CD4-positive, alpha-beta T cell (primary cell): ENCODE data around the gene PDGFA. TPM values are rescaled to one million over a fixed set of nuclear protein-coding genes. Genes with fewer than 3 reads are reported as not detected.
"Not testable (repeated sequence)": the region's sequence is repeated elsewhere in the genome, so short reads cannot be mapped to it uniquely, and the experiment has no call there.

Source experiments
- ATAC-seq: fragments of 200-7000 bp; cut with Tn5 transposase; one replicate; pipeline ENCODE4 v1.10.0; 2022; ENCODE audit warnings: mild to moderate bottlenecking; ENCODE audit not compliant: poor library complexity
- CTCF ChIA-PET: fragments of 350-600 bp; sonication (Branson Sonifier 250); formaldehyde crosslinking; loops from one replicate; lab custom pipeline; 2021; ENCODE audit warnings: antibody characterized with exemption, inconsistent platforms; lab: Charles Lee
- POLR2A ChIA-PET: fragments of 350-600 bp; sonication (Branson Sonifier 250); formaldehyde crosslinking; loops from one replicate; lab custom pipeline; 2021; ENCODE audit warnings: antibody characterized with exemption, inconsistent platforms; lab: Charles Lee
- DNase-seq, 14 experiments: peaks; one replicate each; pipeline ENCODE4 v3.0.0-alpha.2; 2013 to 2020; ENCODE audit warnings: mixed read lengths in 2 of 14
- H3K27ac ChIP-seq, 2 donors: one replicate each; pipeline versions ENCODE4 v1.5.1 to v1.7.0; 2013; ENCODE audit warnings: low read length in 2 of 2, low read depth in 1 of 2, mild to moderate bottlenecking in 1 of 2
- H3K27me3 ChIP-seq, 2 experiments: 1 replicate in 1 of 2; 2 replicates in 1 of 2; pipeline versions ENCODE4 v1.6.1 to v1.7.0; 2013; ENCODE audit warnings: low read length in 2 of 2, control low read depth in 1 of 2, mild to moderate bottlenecking in 1 of 2, moderate library complexity in 1 of 2; ENCODE audit not compliant: insufficient read depth in 2 of 2, control insufficient read depth in 1 of 2
- H3K36me3 ChIP-seq: one replicate; pipeline ENCODE4 v1.6.1; 2013; ENCODE audit warnings: low read length, control low read depth; ENCODE audit not compliant: insufficient read depth
- H3K4me1 ChIP-seq: one replicate; pipeline ENCODE4 v1.6.1; 2013; ENCODE audit warnings: low read length, control low read depth; ENCODE audit not compliant: insufficient read depth
- H3K4me3 ChIP-seq: one replicate; pipeline ENCODE4 v1.5.1; 2013; ENCODE audit warnings: mild to moderate bottlenecking, low read length, moderate library complexity
- H3K9me3 ChIP-seq, 2 experiments: 1 replicate in 1 of 2; 2 replicates in 1 of 2; pipeline versions ENCODE4 v1.6.1 to v1.7.0; 2013; ENCODE audit warnings: low read length in 2 of 2, mild to moderate bottlenecking in 2 of 2, control low read depth in 1 of 2, moderate library complexity in 1 of 2; ENCODE audit not compliant: control insufficient read depth in 1 of 2, insufficient read depth in 1 of 2
- H3K27ac Mint-ChIP-seq: one replicate; pipeline ENCODE4 v1.8.0; 2020; ENCODE audit warnings: mixed read lengths
- H3K27me3 Mint-ChIP-seq: one replicate; pipeline ENCODE4 v1.8.0; 2021; ENCODE audit warnings: mixed read lengths
- H3K36me3 Mint-ChIP-seq: one replicate; pipeline ENCODE4 v1.8.0; 2021; ENCODE audit warnings: low read depth, mixed read lengths
- H3K4me1 Mint-ChIP-seq: one replicate; pipeline ENCODE4 v1.8.0; 2021; ENCODE audit warnings: low read depth, mixed read lengths
- H3K4me3 Mint-ChIP-seq: one replicate; pipeline ENCODE4 v1.8.0; 2020; ENCODE audit warnings: mild to moderate bottlenecking, mixed read lengths
- H3K9me3 Mint-ChIP-seq: one replicate; pipeline ENCODE4 v1.8.0; 2020; ENCODE audit warnings: mixed read lengths
- CTCF ChIP-seq: fragments of 200-600 bp; IDR thresholded peaks from one replicate; pipeline ENCODE4 v1.8.0; 2022; ENCODE audit warnings: antibody characterized with exemption, mild to moderate bottlenecking
- intact Hi-C, 2 experiments: fragments of 100-400 bp; cut with DNase I in 1 of 2; cut with micrococcal nuclease in 1 of 2; formaldehyde crosslinking; loops; one replicate each; pipeline versions ENCODE4 v1.15.1 to v1.9.0; 2023 to 2025; cut with DNase I, micrococcal nuclease
- total RNA-seq, 174 experiments: library from RNA in 2 of 174; stranded (reverse) in 2 of 174; gene quantifications; one replicate each; pipeline ENCODE4 v1.2.3 and lab custom pipeline; 2021 to 2026

PDGFA gene
- total RNA-seq, 2 experiments from 2014 or later: 0.55 to 0.70 TPM

- ChIA-PET CTCF (no interaction called here), POLR2A (no interaction called here)
- ATAC-seq (no peak), DNase-seq (no peak)
- H3K27ac ChIP-seq: no peak overlapping the region
- H3K36me3 ChIP-seq: peaks cover 2% of the 10 kb centered on the region
- H3K4me3 Mint-ChIP-seq: no peak overlapping the region
- intact Hi-C loops: no loop called here
- H3K4me1 ChIP-seq: no peaks in the 10 kb centered on the region
- peaks cover 4% of the 10 kb centered on the region for H3K36me3 Mint-ChIP-seq
- H3K4me3 ChIP-seq: no peak overlapping the region
- H3K9me3 Mint-ChIP-seq: no peaks in the 10 kb centered on the region
- no peaks in the 10 kb centered on the region for H3K4me1 Mint-ChIP-seq
- no peak for TF ChIP-seq CTCF
- peaks cover 0 to 16% of the 10 kb centered on the region in 2 experiments for H3K9me3 ChIP-seq
- no peaks in the 10 kb centered on the region for H3K27me3 Mint-ChIP-seq
- no peak overlapping the region for H3K27ac Mint-ChIP-seq
- no peaks in the 10 kb centered on the region for H3K27me3 ChIP-seq
These were observed 34.0 kb upstream of the PDGFA start for GRCh38 chr7:553636-554111.

DNA sequence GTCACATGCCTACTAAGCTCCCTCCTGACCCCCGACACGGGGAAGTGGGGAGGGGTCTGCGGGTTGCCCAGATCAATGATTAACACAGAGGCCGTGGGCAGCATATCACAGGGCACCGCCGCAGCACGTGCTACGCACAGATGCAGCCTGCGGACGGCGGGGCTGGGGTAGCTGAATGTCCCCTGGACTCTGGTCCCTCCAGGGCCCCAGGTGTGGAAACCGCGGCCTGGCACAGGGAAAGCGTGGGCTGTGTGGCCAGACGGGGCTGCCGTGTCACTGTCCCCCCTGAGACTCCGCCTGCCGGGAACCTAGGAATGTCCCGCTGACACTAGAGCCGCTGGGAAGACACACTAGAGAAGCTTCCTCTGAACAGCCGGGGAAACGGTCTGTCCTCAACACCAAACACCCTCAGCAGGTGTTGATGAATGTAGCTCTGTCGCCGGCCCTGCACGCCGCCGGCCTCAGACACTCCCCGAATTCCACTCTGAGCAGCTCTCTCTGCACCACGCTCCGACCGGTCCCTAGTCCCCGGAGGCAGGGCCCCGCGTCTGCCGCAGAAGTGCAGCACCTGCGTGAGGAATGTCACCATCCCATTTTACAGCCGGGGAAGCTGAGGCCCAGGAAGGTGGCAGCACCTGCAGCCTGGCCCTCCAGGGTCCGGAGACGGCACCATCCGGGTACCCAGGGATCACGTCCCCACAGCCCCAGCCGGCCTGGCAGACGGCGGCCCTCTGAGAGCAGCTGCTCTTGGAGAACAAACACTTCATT is 33.4 kb upstream of the PDGFA start:
- Mint-ChIP-seq H3K27ac (no peak overlapping the region), H3K36me3 (peaks cover 6% of the 10 kb centered on the region), H3K4me1 (no peaks in the 10 kb centered on the region), H3K4me3 (no peak overlapping the region), H3K27me3 (no peaks in the 10 kb centered on the region), H3K9me3 (no peaks in the 10 kb centered on the region)
- H3K27ac ChIP-seq: no peak overlapping the region
- ChIA-PET CTCF (no interaction called here), POLR2A (no interaction called here)
- no peaks in the 10 kb centered on the region for H3K4me1 ChIP-seq
- intact Hi-C loops: no loop called here
- peaks cover 2% of the 10 kb centered on the region for H3K36me3 ChIP-seq
- no peaks in the 10 kb centered on the region for H3K27me3 ChIP-seq
- H3K4me3 ChIP-seq: no peak overlapping the region
- peaks cover 0 to 16% of the 10 kb centered on the region in 2 experiments for H3K9me3 ChIP-seq
- ATAC-seq (no peak), DNase-seq (no peak)
- TF ChIP-seq CTCF: no peak

GRCh38 chr7:552151-552867 is 32.7 kb upstream of the PDGFA start:
- POLR2A ChIA-PET, CTCF ChIA-PET, intact Hi-C loops, H3K4me1 Mint-ChIP-seq, H3K27me3 ChIP-seq, DNase-seq, H3K9me3 Mint-ChIP-seq, H3K27ac ChIP-seq, H3K27ac Mint-ChIP-seq, H3K4me1 ChIP-seq, H3K36me3 Mint-ChIP-seq, ATAC-seq, H3K27me3 Mint-ChIP-seq, H3K36me3 ChIP-seq, H3K4me3 ChIP-seq, H3K4me3 Mint-ChIP-seq: not testable (repeated sequence)
- H3K9me3 ChIP-seq: peaks cover 0 to 13% of the 10 kb centered on the region in 2 experiments

GRCh38 chr7:551615-551970 is 31.9 kb upstream of the PDGFA start:
- CTCF ChIA-PET, DNase-seq, H3K27me3 Mint-ChIP-seq, H3K4me1 Mint-ChIP-seq, H3K9me3 ChIP-seq, H3K4me3 Mint-ChIP-seq, H3K4me1 ChIP-seq, POLR2A ChIA-PET, H3K36me3 ChIP-seq, intact Hi-C loops, H3K4me3 ChIP-seq, H3K27ac ChIP-seq, H3K9me3 Mint-ChIP-seq, H3K36me3 Mint-ChIP-seq, H3K27ac Mint-ChIP-seq, H3K27me3 ChIP-seq, ATAC-seq: not testable (repeated sequence)
